ENCODE results near the gene NARF. TPM values are rescaled to one million over a fixed set of nuclear protein-coding genes. Genes with fewer than 3 reads are reported as not detected.

Gene NARF
- total and polyA plus RNA-seq, 2 experiments from 2014 or later, result 66.1 to 67.1 TPM

DNA sequence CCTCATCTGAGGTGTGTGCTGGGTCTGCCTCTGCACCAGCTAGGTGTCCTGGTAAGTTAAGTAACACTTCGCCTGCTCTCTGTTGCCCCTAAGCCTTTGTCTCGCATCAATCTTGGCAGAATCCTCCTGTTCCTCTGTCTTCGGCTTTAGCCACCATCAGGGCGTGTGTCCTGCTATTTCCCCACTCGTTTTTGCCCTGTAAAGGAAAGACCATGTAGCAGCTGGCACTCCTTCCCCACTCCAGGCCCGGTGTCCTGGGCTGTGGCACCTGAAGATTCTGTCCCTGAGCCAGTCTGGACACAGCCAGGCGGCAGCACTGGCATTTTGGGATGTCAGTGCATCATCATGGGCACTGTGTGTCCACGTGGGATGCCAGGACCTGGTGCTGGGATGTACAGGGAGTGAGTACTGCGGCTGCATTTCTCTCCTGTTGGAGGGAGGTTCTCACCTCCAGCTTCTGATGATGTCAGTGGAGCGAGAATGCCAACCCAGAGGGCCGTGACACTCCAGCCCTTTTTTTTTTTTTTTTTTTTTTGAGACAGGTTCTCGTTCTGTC, 34.8 kb downstream of the NARF start:
- no peak for ATAC-seq
- no peak overlapping the region for H3K4me3 ChIP-seq

DNA sequence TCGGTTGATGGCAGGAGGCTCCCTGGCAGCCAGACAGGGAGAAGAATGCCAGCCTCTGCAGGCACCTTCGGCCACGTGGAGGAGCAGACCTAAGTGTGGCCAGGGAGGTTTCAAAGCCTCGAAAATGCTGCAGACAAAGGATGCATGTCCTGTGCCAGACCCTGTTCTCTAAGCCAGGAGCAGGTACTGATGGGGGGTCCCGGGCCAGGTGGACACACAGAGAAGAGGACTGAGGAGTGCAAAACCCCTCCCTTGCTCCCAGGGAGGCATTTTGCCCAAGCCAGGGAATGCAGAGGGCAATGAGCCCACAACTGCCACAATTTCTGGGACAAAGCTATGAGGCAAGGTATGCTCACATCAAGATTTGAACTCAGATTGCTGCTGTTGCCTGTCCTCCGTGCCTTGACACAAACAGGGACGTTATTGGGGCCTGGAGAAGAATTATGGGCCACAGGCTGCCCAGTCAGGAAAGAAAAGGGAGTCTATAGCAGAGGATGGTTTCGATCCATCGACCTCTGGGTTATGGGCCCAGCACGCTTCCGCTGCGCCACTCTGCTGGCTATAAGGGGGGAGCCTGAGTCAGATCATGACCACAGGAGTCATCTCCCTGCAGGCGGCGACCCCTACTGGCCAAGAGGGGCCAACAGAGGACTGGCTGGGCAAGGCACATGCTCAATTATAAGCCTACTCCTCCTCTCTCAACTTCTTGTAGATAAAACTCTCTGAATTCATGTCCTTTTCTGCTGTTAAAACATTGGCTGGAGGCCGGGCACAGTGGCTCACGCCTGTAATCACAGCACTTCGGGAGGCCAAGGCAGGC, 35.9 kb downstream of the NARF start:
- Mint-ChIP-seq H3K36me3 (ENCODE audit: low read depth) (peaks cover 6% of the 10 kb centered on the region; the same call in 1 of the 3 replicates), H3K4me3 (peak overlapping the region; percentile 79), H3K27ac (peak overlapping the region; percentile 95), H3K27me3 (ENCODE audit: insufficient read depth, low read depth, poor library complexity) (peaks cover 44% of the 10 kb centered on the region), H3K4me1 (peaks cover 8% of the 10 kb centered on the region; the same call in 2 of the 3 replicates), H3K9me3 (peaks cover 6% of the 10 kb centered on the region; the same call in 2 of the 3 replicates)
- DNase-seq (ENCODE audit: low spot score) (peak; percentile 92), ATAC-seq (peak; percentile 79)
- H3K4me1 ChIP-seq (ENCODE audit: insufficient read depth), result peaks cover 17% of the 10 kb centered on the region
- H3K79me2 ChIP-seq (replicated peaks; ENCODE audit: insufficient read depth), result no peaks in the 10 kb centered on the region
- peak overlapping the region; percentile 48 for H3K4me3 ChIP-seq
- no peaks in the 10 kb centered on the region for H3K9me2 ChIP-seq (ENCODE audit: insufficient read depth)
- H2AFZ ChIP-seq, result peak overlapping the region; percentile 99
- H3K36me3 ChIP-seq (ENCODE audit: insufficient read depth), result no peaks in the 10 kb centered on the region
- peak overlapping the region; percentile 76 for H3K4me2 ChIP-seq
- H3F3A ChIP-seq (replicated peaks; ENCODE audit: low read depth), result peaks cover 24% of the 10 kb centered on the region
- no peaks in the 10 kb centered on the region for H4K20me1 ChIP-seq (replicated peaks; ENCODE audit: insufficient read depth)
- peak overlapping the region; percentile 90 for H3K27ac ChIP-seq (ENCODE audit: low read depth)
- H3K27me3 ChIP-seq (ENCODE audit: insufficient read depth), result peaks cover 28% of the 10 kb centered on the region
- TF ChIP-seq, protein P1, sequence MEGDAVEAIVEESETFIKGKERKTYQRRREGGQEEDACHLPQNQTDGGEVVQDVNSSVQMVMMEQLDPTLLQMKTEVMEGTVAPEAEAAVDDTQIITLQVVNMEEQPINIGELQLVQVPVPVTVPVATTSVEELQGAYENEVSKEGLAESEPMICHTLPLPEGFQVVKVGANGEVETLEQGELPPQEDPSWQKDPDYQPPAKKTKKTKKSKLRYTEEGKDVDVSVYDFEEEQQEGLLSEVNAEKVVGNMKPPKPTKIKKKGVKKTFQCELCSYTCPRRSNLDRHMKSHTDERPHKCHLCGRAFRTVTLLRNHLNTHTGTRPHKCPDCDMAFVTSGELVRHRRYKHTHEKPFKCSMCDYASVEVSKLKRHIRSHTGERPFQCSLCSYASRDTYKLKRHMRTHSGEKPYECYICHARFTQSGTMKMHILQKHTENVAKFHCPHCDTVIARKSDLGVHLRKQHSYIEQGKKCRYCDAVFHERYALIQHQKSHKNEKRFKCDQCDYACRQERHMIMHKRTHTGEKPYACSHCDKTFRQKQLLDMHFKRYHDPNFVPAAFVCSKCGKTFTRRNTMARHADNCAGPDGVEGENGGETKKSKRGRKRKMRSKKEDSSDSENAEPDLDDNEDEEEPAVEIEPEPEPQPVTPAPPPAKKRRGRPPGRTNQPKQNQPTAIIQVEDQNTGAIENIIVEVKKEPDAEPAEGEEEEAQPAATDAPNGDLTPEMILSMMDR (conservative IDR thresholded peaks at IDR 0.05; ENCODE audit: low read depth in 2 of 2), result peak; percentile 90 to 93
- no peak for TF ChIP-seq JUNB (IDR thresholded peaks at IDR 0.05; ENCODE audit: unreplicated experiment)
- TF ChIP-seq, protein P2, sequence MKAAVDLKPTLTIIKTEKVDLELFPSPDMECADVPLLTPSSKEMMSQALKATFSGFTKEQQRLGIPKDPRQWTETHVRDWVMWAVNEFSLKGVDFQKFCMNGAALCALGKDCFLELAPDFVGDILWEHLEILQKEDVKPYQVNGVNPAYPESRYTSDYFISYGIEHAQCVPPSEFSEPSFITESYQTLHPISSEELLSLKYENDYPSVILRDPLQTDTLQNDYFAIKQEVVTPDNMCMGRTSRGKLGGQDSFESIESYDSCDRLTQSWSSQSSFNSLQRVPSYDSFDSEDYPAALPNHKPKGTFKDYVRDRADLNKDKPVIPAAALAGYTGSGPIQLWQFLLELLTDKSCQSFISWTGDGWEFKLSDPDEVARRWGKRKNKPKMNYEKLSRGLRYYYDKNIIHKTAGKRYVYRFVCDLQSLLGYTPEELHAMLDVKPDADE (IDR thresholded peaks at IDR 0.05), result 0 out of 2 replicates have a peak, but pooled peaks have one; percentile 29
- TF ChIP-seq, protein P3, sequence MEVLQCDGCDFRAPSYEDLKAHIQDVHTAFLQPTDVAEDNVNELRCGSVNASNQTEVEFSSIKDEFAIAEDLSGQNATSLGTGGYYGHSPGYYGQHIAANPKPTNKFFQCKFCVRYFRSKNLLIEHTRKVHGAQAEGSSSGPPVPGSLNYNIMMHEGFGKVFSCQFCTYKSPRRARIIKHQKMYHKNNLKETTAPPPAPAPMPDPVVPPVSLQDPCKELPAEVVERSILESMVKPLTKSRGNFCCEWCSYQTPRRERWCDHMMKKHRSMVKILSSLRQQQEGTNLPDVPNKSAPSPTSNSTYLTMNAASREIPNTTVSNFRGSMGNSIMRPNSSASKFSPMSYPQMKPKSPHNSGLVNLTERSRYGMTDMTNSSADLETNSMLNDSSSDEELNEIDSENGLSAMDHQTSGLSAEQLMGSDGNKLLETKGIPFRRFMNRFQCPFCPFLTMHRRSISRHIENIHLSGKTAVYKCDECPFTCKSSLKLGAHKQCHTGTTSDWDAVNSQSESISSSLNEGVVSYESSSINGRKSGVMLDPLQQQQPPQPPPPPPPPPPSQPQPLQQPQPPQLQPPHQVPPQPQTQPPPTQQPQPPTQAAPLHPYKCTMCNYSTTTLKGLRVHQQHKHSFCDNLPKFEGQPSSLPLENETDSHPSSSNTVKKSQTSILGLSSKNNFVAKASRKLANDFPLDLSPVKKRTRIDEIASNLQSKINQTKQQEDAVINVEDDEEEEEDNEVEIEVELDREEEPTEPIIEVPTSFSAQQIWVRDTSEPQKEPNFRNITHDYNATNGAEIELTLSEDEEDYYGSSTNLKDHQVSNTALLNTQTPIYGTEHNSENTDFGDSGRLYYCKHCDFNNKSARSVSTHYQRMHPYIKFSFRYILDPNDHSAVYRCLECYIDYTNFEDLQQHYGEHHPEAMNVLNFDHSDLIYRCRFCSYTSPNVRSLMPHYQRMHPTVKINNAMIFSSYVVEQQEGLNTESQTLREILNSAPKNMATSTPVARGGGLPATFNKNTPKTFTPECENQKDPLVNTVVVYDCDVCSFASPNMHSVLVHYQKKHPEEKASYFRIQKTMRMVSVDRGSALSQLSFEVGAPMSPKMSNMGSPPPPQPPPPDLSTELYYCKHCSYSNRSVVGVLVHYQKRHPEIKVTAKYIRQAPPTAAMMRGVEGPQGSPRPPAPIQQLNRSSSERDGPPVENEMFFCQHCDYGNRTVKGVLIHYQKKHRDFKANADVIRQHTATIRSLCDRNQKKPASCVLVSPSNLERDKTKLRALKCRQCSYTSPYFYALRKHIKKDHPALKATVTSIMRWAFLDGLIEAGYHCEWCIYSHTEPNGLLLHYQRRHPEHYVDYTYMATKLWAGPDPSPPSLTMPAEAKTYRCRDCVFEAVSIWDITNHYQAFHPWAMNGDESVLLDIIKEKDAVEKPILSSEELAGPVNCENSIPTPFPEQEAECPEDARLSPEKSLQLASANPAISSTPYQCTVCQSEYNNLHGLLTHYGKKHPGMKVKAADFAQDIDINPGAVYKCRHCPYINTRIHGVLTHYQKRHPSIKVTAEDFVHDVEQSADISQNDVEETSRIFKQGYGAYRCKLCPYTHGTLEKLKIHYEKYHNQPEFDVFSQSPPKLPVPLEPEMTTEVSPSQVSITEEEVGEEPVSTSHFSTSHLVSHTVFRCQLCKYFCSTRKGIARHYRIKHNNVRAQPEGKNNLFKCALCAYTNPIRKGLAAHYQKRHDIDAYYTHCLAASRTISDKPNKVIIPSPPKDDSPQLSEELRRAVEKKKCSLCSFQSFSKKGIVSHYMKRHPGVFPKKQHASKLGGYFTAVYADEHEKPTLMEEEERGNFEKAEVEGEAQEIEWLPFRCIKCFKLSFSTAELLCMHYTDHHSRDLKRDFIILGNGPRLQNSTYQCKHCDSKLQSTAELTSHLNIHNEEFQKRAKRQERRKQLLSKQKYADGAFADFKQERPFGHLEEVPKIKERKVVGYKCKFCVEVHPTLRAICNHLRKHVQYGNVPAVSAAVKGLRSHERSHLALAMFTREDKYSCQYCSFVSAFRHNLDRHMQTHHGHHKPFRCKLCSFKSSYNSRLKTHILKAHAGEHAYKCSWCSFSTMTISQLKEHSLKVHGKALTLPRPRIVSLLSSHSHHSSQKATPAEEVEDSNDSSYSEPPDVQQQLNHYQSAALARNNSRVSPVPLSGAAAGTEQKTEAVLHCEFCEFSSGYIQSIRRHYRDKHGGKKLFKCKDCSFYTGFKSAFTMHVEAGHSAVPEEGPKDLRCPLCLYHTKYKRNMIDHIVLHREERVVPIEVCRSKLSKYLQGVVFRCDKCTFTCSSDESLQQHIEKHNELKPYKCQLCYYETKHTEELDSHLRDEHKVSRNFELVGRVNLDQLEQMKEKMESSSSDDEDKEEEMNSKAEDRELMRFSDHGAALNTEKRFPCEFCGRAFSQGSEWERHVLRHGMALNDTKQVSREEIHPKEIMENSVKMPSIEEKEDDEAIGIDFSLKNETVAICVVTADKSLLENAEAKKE (CRISPR knock-in tag; IDR thresholded peaks at IDR 0.05), result no peak
- TF ChIP-seq, protein P4, sequence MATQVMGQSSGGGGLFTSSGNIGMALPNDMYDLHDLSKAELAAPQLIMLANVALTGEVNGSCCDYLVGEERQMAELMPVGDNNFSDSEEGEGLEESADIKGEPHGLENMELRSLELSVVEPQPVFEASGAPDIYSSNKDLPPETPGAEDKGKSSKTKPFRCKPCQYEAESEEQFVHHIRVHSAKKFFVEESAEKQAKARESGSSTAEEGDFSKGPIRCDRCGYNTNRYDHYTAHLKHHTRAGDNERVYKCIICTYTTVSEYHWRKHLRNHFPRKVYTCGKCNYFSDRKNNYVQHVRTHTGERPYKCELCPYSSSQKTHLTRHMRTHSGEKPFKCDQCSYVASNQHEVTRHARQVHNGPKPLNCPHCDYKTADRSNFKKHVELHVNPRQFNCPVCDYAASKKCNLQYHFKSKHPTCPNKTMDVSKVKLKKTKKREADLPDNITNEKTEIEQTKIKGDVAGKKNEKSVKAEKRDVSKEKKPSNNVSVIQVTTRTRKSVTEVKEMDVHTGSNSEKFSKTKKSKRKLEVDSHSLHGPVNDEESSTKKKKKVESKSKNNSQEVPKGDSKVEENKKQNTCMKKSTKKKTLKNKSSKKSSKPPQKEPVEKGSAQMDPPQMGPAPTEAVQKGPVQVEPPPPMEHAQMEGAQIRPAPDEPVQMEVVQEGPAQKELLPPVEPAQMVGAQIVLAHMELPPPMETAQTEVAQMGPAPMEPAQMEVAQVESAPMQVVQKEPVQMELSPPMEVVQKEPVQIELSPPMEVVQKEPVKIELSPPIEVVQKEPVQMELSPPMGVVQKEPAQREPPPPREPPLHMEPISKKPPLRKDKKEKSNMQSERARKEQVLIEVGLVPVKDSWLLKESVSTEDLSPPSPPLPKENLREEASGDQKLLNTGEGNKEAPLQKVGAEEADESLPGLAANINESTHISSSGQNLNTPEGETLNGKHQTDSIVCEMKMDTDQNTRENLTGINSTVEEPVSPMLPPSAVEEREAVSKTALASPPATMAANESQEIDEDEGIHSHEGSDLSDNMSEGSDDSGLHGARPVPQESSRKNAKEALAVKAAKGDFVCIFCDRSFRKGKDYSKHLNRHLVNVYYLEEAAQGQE (IDR thresholded peaks at IDR 0.05; ENCODE audit: unreplicated experiment), result no peak

More for the DNA sequence above, 34.8 kb downstream of the NARF start:
- peaks cover 8% of the 10 kb centered on the region; the same call in 2 of the 3 replicates for H3K4me1 Mint-ChIP-seq
- no peak for TF ChIP-seq STAT1 (IDR thresholded peaks at IDR 0.05; ENCODE audit: unreplicated experiment)
- TF ChIP-seq EZH2phosphoT487 (IDR thresholded peaks at IDR 0.05; ENCODE audit: unreplicated experiment), result no peak
- Histone ChIP-seq H3K27me3 (ENCODE audit: insufficient read depth) (peaks cover 18% of the 10 kb centered on the region), H3K9me2 (ENCODE audit: insufficient read depth) (no peaks in the 10 kb centered on the region), H3K36me3 (ENCODE audit: insufficient read depth) (no peaks in the 10 kb centered on the region), H3K27ac (ENCODE audit: low read depth) (no peak overlapping the region), H3K4me2 (no peak overlapping the region), H3K4me1 (ENCODE audit: insufficient read depth) (peaks cover 17% of the 10 kb centered on the region), H2AFZ (no peak overlapping the region; the same call in 1 of the 2 replicates), H3F3A (replicated peaks; ENCODE audit: low read depth) (peaks cover 20% of the 10 kb centered on the region), H4K20me1 (replicated peaks; ENCODE audit: insufficient read depth) (no peaks in the 10 kb centered on the region), H3K79me2 (replicated peaks; ENCODE audit: insufficient read depth) (no peaks in the 10 kb centered on the region)
- peaks cover 39% of the 10 kb centered on the region for H3K27me3 Mint-ChIP-seq (ENCODE audit: insufficient read depth, low read depth, poor library complexity)
- peaks cover 6% of the 10 kb centered on the region; the same call in 2 of the 3 replicates for H3K9me3 Mint-ChIP-seq
- peak overlapping the region; percentile 79; the same call in 1 of the 3 replicates for H3K4me3 Mint-ChIP-seq
- H3K27ac Mint-ChIP-seq, result no peak overlapping the region
- H3K36me3 Mint-ChIP-seq (ENCODE audit: low read depth), result peaks cover 13% of the 10 kb centered on the region; the same call in 2 of the 3 replicates
- no peak for DNase-seq (ENCODE audit: low spot score)
